Measurements from ENCODE around the gene DSCAML1. TPM values are rescaled to one million over a fixed set of nuclear protein-coding genes. Genes with fewer than 3 reads are reported as not detected.

The DSCAML1 gene
- total RNA-seq, 1 experiment from 2014 or later, result not detected

DNA sequence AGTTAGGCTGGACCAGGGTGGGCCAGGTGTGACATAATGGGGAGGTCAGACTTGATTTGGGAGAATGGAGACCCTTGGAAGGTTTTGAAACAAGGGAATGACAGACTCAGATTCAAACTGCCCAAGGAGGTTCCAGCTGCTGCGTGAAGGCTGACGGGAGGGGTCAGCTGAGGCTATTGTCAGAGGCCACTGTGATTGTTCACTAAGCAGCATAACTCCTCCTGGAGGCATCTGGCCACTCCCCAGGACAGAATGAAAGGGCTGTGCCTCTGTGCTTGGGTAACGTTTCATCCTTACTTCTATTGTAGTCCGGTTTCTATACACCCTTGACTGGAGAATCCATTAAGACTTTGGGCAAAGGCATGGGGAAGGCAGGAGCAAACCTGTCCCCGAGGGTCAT lies 126.6 kb downstream of the DSCAML1 start:
- CTCF ChIA-PET, result no interaction called here

GRCh38 chr11:117669616-117670015 lies 127.4 kb downstream of the DSCAML1 start:
- POLR2A ChIA-PET (ENCODE audit: unreplicated experiment), result no interaction called here
- BruUV-seq (replicated peaks), result no TSS peak

More for the DNA sequence above, 126.6 kb downstream of the DSCAML1 start:
- Histone ChIP-seq H3K9me3 (ENCODE audit: low read length) (no peaks in the 10 kb centered on the region), H3K79me2 (ENCODE audit: low read length) (no peaks in the 10 kb centered on the region), H3K4me3 (ENCODE audit: low read length) (no peak overlapping the region), H3K4me1 (ENCODE audit: insufficient read depth, low read length) (no peaks in the 10 kb centered on the region), H3F3A (ENCODE audit: low read length, unreplicated experiment) (no peaks in the 10 kb centered on the region), H3K27ac (ENCODE audit: low read length) (no peak overlapping the region), H2AFZ (ENCODE audit: low read length) (no peak overlapping the region), H3K9ac (ENCODE audit: low read length) (no peak overlapping the region), H3K27me3 (ENCODE audit: low read length) (peaks cover 98% of the 10 kb centered on the region), H3K36me3 (ENCODE audit: low read depth, low read length) (no peaks in the 10 kb centered on the region), H4K20me1 (ENCODE audit: low read length) (no peaks in the 10 kb centered on the region), H3K9me2 (replicated peaks; ENCODE audit: low read length) (no peaks in the 10 kb centered on the region), H3K4me2 (ENCODE audit: low read length) (no peak overlapping the region)
- TF ChIP-seq EZH2phosphoT487 (IDR thresholded peaks at IDR 0.05; ENCODE audit: borderline replicate concordance, low read length), result no peak
- no peak for TF ChIP-seq EZH2 (IDR thresholded peaks at IDR 0.05; ENCODE audit: low read length, unreplicated experiment)
- TF ChIP-seq, protein P1, sequence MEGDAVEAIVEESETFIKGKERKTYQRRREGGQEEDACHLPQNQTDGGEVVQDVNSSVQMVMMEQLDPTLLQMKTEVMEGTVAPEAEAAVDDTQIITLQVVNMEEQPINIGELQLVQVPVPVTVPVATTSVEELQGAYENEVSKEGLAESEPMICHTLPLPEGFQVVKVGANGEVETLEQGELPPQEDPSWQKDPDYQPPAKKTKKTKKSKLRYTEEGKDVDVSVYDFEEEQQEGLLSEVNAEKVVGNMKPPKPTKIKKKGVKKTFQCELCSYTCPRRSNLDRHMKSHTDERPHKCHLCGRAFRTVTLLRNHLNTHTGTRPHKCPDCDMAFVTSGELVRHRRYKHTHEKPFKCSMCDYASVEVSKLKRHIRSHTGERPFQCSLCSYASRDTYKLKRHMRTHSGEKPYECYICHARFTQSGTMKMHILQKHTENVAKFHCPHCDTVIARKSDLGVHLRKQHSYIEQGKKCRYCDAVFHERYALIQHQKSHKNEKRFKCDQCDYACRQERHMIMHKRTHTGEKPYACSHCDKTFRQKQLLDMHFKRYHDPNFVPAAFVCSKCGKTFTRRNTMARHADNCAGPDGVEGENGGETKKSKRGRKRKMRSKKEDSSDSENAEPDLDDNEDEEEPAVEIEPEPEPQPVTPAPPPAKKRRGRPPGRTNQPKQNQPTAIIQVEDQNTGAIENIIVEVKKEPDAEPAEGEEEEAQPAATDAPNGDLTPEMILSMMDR (conservative IDR thresholded peaks at IDR 0.05; ENCODE audit: low read depth, low read length), result no peak
- DNase-seq, result no peak
- BruUV-seq (replicated peaks), result no TSS peak
- intact Hi-C loops (cut with micrococcal nuclease), result no loop called here
- POLR2A ChIA-PET (ENCODE audit: unreplicated experiment), result no interaction called here
- no peak for ATAC-seq

DNA sequence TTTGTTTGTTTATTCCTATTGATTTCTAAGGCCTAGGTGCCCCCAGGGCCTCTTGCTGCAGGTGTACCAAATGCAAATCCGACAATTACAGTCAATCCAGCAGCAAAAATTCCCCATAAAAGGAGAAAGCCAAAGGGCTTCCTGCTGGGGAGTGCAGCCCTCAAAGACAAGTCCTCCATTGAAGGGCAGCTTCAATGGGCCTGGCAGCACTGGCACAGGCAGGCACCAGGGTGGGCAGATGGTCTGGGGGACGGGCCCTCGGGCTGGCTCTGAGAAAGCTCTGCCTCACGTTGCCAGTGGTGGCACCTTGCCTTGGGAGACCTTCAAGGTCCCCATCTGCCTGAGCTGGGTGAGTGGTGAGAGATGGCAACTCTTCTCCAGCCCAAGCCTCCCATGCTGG lies 128.0 kb downstream of the DSCAML1 start:
- H3K4me3 ChIP-seq (ENCODE audit: low read length), result no peak overlapping the region

More at GRCh38 chr11:117669616-117670015, 127.4 kb downstream of the DSCAML1 start:
- H3K4me3 ChIP-seq (ENCODE audit: low read length), result no peak overlapping the region
- no peaks in the 10 kb centered on the region for H3K4me1 ChIP-seq (ENCODE audit: insufficient read depth, low read length)
- no peak overlapping the region for H2AFZ ChIP-seq (ENCODE audit: low read length)
- no peaks in the 10 kb centered on the region for H3K9me3 ChIP-seq (ENCODE audit: low read length)
- H3K36me3 ChIP-seq (ENCODE audit: low read depth, low read length), result no peaks in the 10 kb centered on the region
- no peak for ATAC-seq
- H4K20me1 ChIP-seq (ENCODE audit: low read length), result no peaks in the 10 kb centered on the region
- H3K4me2 ChIP-seq (ENCODE audit: low read length), result no peak overlapping the region
- DNase-seq, result no peak
- H3K27ac ChIP-seq (ENCODE audit: low read length), result no peak overlapping the region
- H3F3A ChIP-seq (ENCODE audit: low read length, unreplicated experiment), result no peaks in the 10 kb centered on the region
- CTCF ChIA-PET, result no interaction called here
- H3K27me3 ChIP-seq (ENCODE audit: low read length), result peaks cover 98% of the 10 kb centered on the region
- no peaks in the 10 kb centered on the region for H3K79me2 ChIP-seq (ENCODE audit: low read length)
- intact Hi-C loops (cut with micrococcal nuclease), result no loop called here
- H3K9ac ChIP-seq (ENCODE audit: low read length), result no peak overlapping the region
- TF ChIP-seq EZH2phosphoT487 (IDR thresholded peaks at IDR 0.05; ENCODE audit: borderline replicate concordance, low read length) (no peak), EZH2 (IDR thresholded peaks at IDR 0.05; ENCODE audit: low read length, unreplicated experiment) (no peak)
- TF ChIP-seq, protein P1 (conservative IDR thresholded peaks at IDR 0.05; ENCODE audit: low read depth, low read length), result no peak
- no peaks in the 10 kb centered on the region for H3K9me2 ChIP-seq (replicated peaks; ENCODE audit: low read length)

More for the DNA sequence above, 128.0 kb downstream of the DSCAML1 start:
- Histone ChIP-seq H3K4me2 (ENCODE audit: low read length) (no peak overlapping the region), H3F3A (ENCODE audit: low read length, unreplicated experiment) (no peaks in the 10 kb centered on the region), H3K27me3 (ENCODE audit: low read length) (peaks cover 98% of the 10 kb centered on the region), H3K9me3 (ENCODE audit: low read length) (no peaks in the 10 kb centered on the region), H3K9ac (ENCODE audit: low read length) (no peak overlapping the region), H3K27ac (ENCODE audit: low read length) (no peak overlapping the region), H3K4me1 (ENCODE audit: insufficient read depth, low read length) (no peaks in the 10 kb centered on the region), H3K79me2 (ENCODE audit: low read length) (no peaks in the 10 kb centered on the region), H4K20me1 (ENCODE audit: low read length) (no peaks in the 10 kb centered on the region), H3K9me2 (replicated peaks; ENCODE audit: low read length) (no peaks in the 10 kb centered on the region), H2AFZ (ENCODE audit: low read length) (no peak overlapping the region), H3K36me3 (ENCODE audit: low read depth, low read length) (no peaks in the 10 kb centered on the region)
- ATAC-seq (no peak), DNase-seq (no peak)
- ChIA-PET CTCF (no interaction called here), POLR2A (ENCODE audit: unreplicated experiment) (no interaction called here)
- no peak for TF ChIP-seq EZH2 (IDR thresholded peaks at IDR 0.05; ENCODE audit: low read length, unreplicated experiment)
- TF ChIP-seq, protein P1 (conservative IDR thresholded peaks at IDR 0.05; ENCODE audit: low read depth, low read length), result no peak
- no peak for TF ChIP-seq EZH2phosphoT487 (IDR thresholded peaks at IDR 0.05; ENCODE audit: borderline replicate concordance, low read length)
- intact Hi-C loops (cut with micrococcal nuclease), result no loop called here
- BruUV-seq (replicated peaks), result no TSS peak
